Stimulated activated CD8-positive, alpha-beta memory T cell treated with anti-CD3 and anti-CD28 coated beads, Interleukin-12 subunit alpha, Interleukin-12 subunit beta, amount 100 ng/mL, for 1 hour (primary cell): Measurements from ENCODE around the gene CLCN7.
"Not testable (repeated sequence)": the region's sequence is repeated elsewhere in the genome, so short reads cannot be mapped to it uniquely, and the experiment has no call there.

Experiments
- DNase-seq: peaks from one replicate; pipeline ENCODE4 v3.0.0-alpha.2; 2020; ENCODE audit warnings: low read depth

Gene CLCN7

DNA sequence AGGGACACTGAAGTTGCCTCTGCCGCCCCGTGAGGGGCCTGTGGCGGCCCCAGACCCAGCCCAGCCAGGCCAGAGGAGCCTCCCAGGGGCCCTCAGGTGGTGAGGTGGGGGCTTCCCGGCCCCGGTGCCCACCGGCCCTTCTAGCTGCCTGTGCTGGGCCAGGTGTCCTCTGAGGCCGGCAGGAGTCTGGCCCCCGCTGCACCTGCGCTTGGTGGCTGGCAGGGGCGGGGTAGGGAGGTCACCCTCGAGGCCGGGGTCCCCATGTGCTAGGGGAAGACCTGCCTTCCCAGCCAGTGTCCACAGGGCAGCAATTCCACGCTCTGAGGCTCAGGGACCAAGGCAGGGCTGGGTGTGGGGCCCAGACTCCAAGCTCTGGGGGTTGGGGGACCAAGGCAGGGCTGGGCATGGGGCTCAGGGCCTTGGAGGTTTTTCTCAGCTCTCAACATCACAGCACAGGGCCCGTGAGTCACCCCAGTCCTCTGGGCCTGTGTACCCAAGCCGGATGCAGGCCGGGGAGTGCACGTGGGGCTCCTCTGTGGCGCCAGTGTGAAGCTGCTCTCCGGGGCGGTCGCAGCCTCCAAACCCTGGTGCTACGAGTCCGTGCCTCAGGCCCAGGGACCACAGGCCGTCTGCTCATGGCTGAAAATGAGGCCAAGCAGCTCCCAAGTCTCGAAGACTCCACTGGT, 29.2 kb downstream of the CLCN7 start:
- no peak for DNase-seq

GRCh38 chr16:1444730-1445517, 29.9 kb downstream of the CLCN7 start:
- no peak for DNase-seq

DNA sequence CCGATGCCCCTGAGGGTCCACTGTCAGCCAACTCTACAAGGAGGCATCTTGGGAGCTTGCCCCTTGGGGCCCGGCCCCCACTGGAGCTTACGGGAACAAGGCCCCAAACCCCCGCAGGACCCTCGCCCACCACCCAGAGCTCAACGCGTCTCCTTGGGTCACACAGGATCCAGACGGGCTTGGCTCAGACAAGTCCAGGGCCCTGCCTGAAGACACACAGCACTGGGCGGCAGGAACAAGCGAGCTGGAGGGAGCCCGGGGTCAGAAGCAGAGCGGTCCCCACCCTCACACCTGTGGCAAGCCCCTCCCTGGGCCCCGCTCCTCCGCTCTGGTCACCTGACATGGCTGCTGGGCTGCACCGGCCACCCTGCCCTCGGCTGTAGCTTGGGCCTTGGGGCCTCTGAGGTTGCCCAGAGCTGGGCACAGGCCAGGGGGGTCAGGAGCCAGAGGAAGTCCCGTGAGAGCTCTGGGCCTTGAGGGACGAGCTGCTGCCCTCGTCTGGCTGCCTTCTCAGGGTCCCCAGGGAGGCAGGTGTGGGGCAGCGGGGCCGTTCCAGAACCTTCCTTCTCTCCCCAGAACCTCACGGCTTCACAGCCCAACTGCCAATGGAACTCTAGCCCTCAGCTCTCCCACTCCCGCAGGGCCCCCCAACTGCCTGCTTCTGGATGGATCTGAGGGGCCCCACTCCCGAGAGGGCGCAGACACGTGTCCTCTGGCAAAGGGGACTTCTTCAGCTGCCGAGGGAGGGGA, 30.7 kb downstream of the CLCN7 start, which contains the start of gene CCDC154:
TSS of gene CCDC154 (minus strand) at position 577 of the 750 bp plus-strand sequence. CDS start at position 343, 234 bp downstream.
- DNase-seq: no peak

DNA sequence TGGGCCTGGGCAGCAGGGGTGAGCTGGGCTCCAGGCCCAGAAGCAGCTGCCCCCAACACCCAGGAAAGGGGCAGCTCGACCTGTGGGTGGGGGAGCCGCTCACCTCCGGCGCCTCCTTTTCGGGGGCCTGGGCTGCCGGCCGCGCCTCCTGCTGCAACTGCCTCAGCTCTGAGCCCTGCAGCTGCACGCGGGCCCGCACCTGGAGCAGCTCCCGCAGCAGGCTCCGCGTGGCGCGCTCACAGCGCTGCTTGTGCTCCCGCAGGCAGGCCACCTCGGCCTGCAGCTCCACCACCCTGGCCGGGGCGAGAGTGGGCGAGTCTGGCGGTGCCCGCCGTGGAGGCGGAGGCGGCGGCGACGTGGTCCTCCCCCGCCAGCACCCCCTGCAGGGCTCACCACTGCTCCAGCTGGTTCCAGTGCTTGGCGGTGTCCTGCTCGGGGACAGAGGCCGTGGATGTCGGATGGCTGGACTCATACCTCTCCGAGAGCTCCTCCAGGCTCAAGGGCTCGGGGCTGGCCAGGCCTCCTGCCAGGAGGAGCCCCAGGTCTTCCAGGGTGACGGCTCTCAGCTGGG, 31.3 kb downstream of the CLCN7 start:
- no peak for DNase-seq

- no peak for DNase-seq
Observed at GRCh38 chr16:1442697-1443096, 32.1 kb downstream of the CLCN7 start.

DNA sequence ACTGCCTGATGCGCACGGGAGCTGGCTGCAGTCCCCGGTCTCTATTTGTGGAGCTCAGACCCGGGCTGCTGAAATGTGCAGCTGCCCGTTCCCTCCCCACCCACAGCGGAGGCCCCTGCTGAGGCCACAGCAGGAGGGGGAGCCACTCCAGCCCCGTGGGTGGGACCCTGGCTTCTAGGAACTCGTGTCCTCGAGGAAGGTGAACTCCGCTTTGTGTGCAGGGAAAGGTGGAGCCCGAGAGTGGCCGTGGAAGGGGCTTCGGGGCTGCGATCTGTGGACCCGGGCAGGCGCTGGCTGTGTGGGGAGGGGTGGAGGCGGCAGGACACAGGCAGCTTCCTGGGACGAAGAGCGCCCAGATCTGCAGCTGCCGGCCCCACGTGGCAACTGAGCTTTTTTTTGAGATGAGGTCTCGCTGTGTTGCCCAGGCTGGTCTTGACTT, 33.4 kb downstream of the CLCN7 start:
- DNase-seq: no peak

DNA sequence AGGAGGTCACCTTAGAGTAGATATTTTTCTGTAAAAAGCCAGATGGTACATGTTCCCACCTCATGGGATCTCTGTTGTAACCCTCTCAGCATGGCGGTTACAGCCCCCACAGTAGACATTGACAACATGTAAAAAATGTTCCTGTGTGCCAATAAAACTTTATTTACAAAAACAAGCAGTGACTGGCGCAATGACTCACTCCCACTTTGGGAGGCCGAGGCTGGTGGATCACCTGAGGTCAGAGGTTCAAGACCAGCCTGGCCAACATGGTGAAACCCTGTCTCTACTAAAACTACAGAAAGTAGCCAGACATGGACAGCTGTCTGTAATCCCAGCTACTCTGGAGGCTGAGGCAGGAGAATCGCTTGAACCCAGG, 35.1 kb downstream of the CLCN7 start:
- not testable (repeated sequence) for DNase-seq

- DNase-seq: no peak
Observed at GRCh38 chr16:1439058-1439698, 35.6 kb downstream of the CLCN7 start.

GRCh38 chr16:1438229-1439057, 36.4 kb downstream of the CLCN7 start:
- DNase-seq: no peak

DNA sequence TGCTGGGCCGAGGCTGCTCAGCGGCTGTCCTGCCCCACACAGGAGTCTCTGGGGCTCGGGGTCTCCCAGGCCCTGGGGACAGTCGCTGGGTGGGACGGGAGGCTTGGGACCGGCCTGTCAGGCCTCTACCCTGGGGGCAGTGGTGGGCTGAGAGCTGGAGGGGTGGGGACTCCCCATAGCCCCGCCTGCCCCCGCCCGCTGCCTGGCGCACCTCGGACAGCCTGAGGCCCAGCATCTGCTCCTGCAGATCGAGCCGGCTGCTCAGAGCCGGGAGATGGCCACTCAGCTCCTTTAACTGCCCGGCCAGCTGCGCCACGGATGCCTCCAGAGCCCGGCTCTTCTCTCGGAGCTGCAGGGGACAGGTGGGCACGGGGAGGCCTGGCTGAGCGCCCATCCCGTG, 37.2 kb downstream of the CLCN7 start:
- DNase-seq: no peak

DNA sequence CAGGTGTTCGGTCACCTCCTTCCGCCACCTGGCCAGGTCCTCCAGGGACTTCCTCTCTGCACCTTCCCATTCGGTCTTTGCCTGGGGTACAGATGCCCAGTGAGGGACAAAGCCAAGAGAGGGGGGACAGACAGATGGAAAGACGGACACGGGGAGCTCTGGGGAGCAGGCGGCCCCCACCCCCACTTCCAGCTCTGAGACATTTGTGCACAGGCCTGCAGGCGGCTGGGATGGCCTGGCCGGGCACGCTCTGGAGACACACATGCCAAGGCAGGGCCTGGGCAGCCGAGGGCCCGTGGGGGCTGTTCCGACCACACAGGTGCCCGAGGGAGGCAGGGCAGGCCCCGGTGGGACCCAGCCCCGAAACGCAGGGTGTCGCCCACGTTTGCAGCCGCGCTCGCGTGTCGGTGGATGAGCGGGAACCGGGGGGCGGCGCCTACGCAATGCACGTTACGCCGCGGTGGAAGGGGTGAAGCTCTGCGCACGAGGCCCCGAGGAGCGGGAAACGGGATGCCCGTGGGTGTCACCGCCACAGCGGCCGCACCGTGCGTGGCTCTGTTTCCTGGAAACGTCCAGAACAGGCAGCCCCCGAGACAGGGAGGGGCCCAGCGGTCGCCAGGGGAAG, 38.0 kb downstream of the CLCN7 start:
- no peak for DNase-seq

- DNase-seq: no peak
Observed at GRCh38 chr16:1435921-1436697, 38.7 kb downstream of the CLCN7 start.

GRCh38 chr16:1434644-1435592, 39.9 kb downstream of the CLCN7 start:
- no peak for DNase-seq

DNA sequence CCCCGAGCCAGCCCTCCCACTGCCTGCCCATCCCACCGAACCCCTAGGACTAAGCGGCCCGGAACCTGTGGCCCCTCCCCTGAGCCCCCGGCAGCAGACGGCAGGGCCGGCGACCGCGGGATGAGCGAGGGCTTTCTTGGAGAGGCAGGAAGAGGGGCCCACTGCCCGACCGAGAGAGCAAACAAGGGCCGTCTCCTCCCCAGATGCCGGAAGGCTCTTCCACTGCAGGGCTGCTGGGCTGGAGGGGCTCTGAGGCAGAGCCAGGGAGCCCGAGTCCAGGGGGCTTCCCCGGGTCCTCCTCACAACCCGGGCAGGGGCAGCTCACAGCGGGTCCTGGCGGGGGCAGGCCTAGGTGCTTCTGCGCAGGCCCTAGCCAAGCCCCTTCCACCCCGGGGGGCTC, 41.1 kb downstream of the CLCN7 start:
- no peak for DNase-seq

- DNase-seq: no peak
Observed at GRCh38 chr16:1433263-1433560, 41.6 kb downstream of the CLCN7 start.

- no peak for DNase-seq
Observed at GRCh38 chr16:1432388-1433262, 42.2 kb downstream of the CLCN7 start.

DNA sequence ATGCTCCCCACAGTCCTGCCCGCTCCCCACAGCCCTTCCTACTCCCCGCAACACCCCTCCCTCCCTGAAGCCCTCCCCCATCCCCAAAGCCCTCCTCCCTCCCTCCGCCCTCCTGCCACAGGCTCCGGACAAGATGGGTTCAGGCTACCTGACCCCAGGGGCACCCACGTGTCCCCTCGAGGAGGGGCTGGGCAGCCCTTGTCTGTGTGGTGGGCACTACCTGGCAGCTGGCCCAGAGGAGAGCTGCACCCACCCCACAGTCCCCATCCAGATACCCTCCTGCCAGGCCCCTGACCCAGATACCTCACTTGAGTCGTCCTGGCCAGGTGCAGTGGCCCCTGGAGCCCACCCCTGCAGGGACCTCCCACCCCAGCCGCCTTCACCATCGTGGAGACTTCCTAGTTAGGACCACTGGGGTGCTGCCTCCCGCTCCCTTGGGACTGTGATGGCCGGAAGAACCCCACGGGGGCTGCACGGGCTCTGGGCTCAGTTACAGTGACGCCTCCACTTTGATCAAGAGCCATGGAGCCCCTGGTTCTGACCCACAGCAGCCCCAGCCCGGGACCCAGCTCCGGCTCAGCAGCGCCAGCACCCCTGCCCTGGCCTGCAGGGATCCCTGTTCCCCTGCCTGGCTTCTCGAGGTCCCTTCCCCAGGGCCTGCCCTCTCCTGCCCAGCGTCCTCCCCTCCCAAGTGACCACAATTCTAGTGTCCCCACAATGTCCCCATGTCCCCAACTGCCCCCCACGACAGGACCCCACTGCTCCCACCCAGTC, 43.1 kb downstream of the CLCN7 start:
- DNase-seq: no peak
